ENCODE measurements around the gene CROCC2. TPM values are rescaled to one million over a fixed set of nuclear protein-coding genes. Genes with fewer than 3 reads are reported as not detected.

Gene CROCC2
- total and polyA plus RNA-seq, 10 of the 15 experiments (the other 5 are each of a cell fraction or from before 2014, with no cell fraction given), result not detected

DNA sequence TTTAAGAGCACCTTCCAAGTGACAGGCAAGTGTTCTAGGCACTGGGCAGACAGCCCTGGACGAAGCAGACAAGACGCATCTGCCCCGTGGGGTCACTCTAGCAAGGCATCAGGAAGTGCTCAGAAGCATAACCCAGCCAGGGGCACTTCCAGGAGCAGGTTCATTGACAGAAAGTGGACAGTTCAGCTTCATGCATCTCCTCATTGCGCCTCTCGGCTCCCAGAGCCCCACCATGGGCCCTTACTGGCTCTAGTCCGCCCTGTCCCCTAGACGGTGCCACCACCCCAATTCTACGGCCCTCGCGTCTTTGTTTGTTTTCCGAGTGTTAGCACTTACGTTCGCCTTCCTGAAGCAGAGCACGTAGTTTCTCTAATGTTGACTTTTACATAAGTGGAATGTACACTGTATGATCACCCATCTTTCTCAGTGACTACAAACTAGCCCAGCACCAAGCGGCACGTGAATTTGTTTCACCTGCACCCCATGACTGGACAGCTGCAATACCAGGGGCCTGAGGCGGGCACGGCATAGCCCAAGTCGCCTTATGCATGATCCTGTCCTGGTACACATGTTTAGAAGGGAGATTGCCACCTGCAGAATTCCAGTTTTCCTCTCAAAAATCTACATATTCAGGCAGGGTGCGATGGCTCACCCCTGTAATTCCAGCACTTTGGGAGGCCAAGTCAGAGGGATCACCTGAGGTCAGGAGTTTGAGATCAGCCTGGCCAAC is 125.5 kb downstream of the CROCC2 start:
- POLR2A ChIA-PET, result no interaction called here
- H3K27ac ChIP-seq (ENCODE audit: control insufficient read depth, insufficient read depth), result no peak overlapping the region
- CTCF ChIA-PET, result interaction anchor here (1.2 kb wide), 1 partner anchor 83 kb away, joined by 4 read pairs; no protein-coding TSS in a partner anchor
- no peak for TF ChIP-seq STAT3 (IDR thresholded peaks at IDR 0.05; ENCODE audit: low read depth, low read length)
- TF ChIP-seq TCF7 (IDR thresholded peaks at IDR 0.05; ENCODE audit: borderline replicate concordance), result no peak
- no peak for TF ChIP-seq SMAD1 (IDR thresholded peaks at IDR 0.05; ENCODE audit: low read depth, partially characterized antibody)
- TF ChIP-seq, protein P1, sequence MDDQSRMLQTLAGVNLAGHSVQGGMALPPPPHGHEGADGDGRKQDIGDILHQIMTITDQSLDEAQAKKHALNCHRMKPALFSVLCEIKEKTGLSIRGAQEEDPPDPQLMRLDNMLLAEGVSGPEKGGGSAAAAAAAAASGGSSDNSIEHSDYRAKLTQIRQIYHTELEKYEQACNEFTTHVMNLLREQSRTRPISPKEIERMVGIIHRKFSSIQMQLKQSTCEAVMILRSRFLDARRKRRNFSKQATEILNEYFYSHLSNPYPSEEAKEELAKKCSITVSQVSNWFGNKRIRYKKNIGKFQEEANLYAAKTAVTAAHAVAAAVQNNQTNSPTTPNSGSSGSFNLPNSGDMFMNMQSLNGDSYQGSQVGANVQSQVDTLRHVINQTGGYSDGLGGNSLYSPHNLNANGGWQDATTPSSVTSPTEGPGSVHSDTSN (IDR thresholded peaks at IDR 0.05; ENCODE audit: insufficient replicate concordance, low read depth, low read length), result no peak
- no peak for TF ChIP-seq NFIC (IDR thresholded peaks at IDR 0.05; ENCODE audit: low read depth, low read length)
- TF ChIP-seq CREB1 (IDR thresholded peaks at IDR 0.05; ENCODE audit: low read depth), result no peak
- TF ChIP-seq SREBF2 (IDR thresholded peaks at IDR 0.05; ENCODE audit: low read length), result no peak
- TF ChIP-seq, protein P2, sequence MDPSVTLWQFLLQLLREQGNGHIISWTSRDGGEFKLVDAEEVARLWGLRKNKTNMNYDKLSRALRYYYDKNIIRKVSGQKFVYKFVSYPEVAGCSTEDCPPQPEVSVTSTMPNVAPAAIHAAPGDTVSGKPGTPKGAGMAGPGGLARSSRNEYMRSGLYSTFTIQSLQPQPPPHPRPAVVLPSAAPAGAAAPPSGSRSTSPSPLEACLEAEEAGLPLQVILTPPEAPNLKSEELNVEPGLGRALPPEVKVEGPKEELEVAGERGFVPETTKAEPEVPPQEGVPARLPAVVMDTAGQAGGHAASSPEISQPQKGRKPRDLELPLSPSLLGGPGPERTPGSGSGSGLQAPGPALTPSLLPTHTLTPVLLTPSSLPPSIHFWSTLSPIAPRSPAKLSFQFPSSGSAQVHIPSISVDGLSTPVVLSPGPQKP (IDR thresholded peaks at IDR 0.05; ENCODE audit: low read depth, low read length), result no peak
- TF ChIP-seq, protein P3, sequence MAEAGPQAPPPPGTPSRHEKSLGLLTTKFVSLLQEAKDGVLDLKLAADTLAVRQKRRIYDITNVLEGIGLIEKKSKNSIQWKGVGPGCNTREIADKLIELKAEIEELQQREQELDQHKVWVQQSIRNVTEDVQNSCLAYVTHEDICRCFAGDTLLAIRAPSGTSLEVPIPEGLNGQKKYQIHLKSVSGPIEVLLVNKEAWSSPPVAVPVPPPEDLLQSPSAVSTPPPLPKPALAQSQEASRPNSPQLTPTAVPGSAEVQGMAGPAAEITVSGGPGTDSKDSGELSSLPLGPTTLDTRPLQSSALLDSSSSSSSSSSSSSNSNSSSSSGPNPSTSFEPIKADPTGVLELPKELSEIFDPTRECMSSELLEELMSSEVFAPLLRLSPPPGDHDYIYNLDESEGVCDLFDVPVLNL (IDR thresholded peaks at IDR 0.05; ENCODE audit: low read depth, low read length), result no peak
- TF ChIP-seq JUND (IDR thresholded peaks at IDR 0.05; ENCODE audit: low read depth, low read length), result no peak
- no peak for TF ChIP-seq BACH1 (IDR thresholded peaks at IDR 0.05; ENCODE audit: borderline replicate concordance)
- TF ChIP-seq RELA (IDR thresholded peaks at IDR 0.05; ENCODE audit: borderline replicate concordance, partially characterized antibody), result no peak
- TF ChIP-seq, protein P4, sequence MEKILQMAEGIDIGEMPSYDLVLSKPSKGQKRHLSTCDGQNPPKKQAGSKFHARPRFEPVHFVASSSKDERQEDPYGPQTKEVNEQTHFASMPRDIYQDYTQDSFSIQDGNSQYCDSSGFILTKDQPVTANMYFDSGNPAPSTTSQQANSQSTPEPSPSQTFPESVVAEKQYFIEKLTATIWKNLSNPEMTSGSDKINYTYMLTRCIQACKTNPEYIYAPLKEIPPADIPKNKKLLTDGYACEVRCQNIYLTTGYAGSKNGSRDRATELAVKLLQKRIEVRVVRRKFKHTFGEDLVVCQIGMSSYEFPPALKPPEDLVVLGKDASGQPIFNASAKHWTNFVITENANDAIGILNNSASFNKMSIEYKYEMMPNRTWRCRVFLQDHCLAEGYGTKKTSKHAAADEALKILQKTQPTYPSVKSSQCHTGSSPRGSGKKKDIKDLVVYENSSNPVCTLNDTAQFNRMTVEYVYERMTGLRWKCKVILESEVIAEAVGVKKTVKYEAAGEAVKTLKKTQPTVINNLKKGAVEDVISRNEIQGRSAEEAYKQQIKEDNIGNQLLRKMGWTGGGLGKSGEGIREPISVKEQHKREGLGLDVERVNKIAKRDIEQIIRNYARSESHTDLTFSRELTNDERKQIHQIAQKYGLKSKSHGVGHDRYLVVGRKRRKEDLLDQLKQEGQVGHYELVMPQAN (conservative IDR thresholded peaks at IDR 0.05), result no peak
- TF ChIP-seq, protein P5, sequence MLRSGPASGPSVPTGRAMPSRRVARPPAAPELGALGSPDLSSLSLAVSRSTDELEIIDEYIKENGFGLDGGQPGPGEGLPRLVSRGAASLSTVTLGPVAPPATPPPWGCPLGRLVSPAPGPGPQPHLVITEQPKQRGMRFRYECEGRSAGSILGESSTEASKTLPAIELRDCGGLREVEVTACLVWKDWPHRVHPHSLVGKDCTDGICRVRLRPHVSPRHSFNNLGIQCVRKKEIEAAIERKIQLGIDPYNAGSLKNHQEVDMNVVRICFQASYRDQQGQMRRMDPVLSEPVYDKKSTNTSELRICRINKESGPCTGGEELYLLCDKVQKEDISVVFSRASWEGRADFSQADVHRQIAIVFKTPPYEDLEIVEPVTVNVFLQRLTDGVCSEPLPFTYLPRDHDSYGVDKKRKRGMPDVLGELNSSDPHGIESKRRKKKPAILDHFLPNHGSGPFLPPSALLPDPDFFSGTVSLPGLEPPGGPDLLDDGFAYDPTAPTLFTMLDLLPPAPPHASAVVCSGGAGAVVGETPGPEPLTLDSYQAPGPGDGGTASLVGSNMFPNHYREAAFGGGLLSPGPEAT (IDR thresholded peaks at IDR 0.05; ENCODE audit: low read depth), result no peak
- no peak for TF ChIP-seq MYB (IDR thresholded peaks at IDR 0.05; ENCODE audit: borderline replicate concordance, low read depth, low read length)
- no peak for TF ChIP-seq SP1 (IDR thresholded peaks at IDR 0.05; ENCODE audit: low read depth, low read length)
- no peak for TF ChIP-seq ATF7 (IDR thresholded peaks at IDR 0.05; ENCODE audit: low read depth)
- TF ChIP-seq PAX5 (IDR thresholded peaks at IDR 0.05; ENCODE audit: borderline replicate concordance, low read depth, low read length), result no peak

More for the DNA sequence above, 125.5 kb downstream of the CROCC2 start:
- ChIA-PET SMC1A (ENCODE audit: uncharacterized antibody, unreplicated experiment) (interaction anchor here (0.8 kb wide), 1 partner anchor 187 kb away, joined by 3 read pairs; no protein-coding TSS in a partner anchor), RAD21 (ENCODE audit: unreplicated experiment) (no interaction called here)
- ATAC-seq, result no peak
- 73% methylated on average over 20 of the region's 20 CpGs for WGBS (ENCODE audit: insufficient coverage, insufficient replicate concordance, low lambda C conversion rate, missing lambda C conversion rate)
- intact Hi-C loops (cut with micrococcal nuclease; ENCODE audit: unreplicated experiment), result no loop called here
- H3K9ac ChIP-seq (ENCODE audit: control insufficient read depth, insufficient read depth, low read length), result no peak overlapping the region
- no peak for FAIRE-seq
- no peak overlapping the region for H3K4me3 ChIP-seq
- peaks cover 0 to 2% of the 10 kb centered on the region in 2 experiments; a peak in 1 of 4 replicates for H3K27me3 ChIP-seq (replicated peaks in 1 of 2; ENCODE audit: control insufficient read depth in 2 of 2, insufficient read depth in 2 of 2, low read length in 1 of 2)
- no peaks in the 10 kb centered on the region for H3K36me3 ChIP-seq (ENCODE audit: control insufficient read depth in 2 of 2, insufficient read depth in 2 of 2, low read length in 1 of 2)
- no TSS peak for BruUV-seq (replicated peaks)
- in situ Hi-C loops (cut with MboI), result no loop called here
- H3K79me2 ChIP-seq (ENCODE audit: control insufficient read depth, insufficient read depth, low read length), result no peaks in the 10 kb centered on the region
- H3K9me3 ChIP-seq (replicated peaks; ENCODE audit: control insufficient read depth, insufficient read depth, low read length), result no peaks in the 10 kb centered on the region; the same call in 2 of the 3 replicates
- no peak for DNase-seq (ENCODE audit: low read depth, low spot score)
- H4K20me1 ChIP-seq (ENCODE audit: control insufficient read depth, insufficient read depth), result no peaks in the 10 kb centered on the region
- H3K4me2 ChIP-seq (ENCODE audit: control insufficient read depth, insufficient read depth), result no peak overlapping the region
- no peak overlapping the region for H2AFZ ChIP-seq (ENCODE audit: control insufficient read depth, low read depth, low read length)
- H3K4me1 ChIP-seq (ENCODE audit: control insufficient read depth, insufficient read depth, low read length), result peaks cover 8% of the 10 kb centered on the region

All from GM12878 (cell line).